Stimulated activated memory B cell treated with anti-CD40 and anti-IgM and Interleukin-4, amounts not matched to agents 10 μg/mL and 1 μg/mL and 100 μg/mL, for 72 hours (primary cell): ENCODE measurements around the gene GRIK4.

ENCODE experiments used
- ATAC-seq: fragments of 150-1000 bp; cut with Tn5 transposase; 2 replicates; pipeline ENCODE4 v1.10.0; 2021
- H3K27ac Mint-ChIP-seq: one replicate; pipeline ENCODE4 v1.8.0; 2022; ENCODE audit warnings: mild to moderate bottlenecking, mixed read lengths
- H3K27me3 Mint-ChIP-seq: one replicate; pipeline ENCODE4 v1.8.0; 2022; ENCODE audit warnings: mixed read lengths
- H3K36me3 Mint-ChIP-seq: one replicate; pipeline ENCODE4 v1.8.0; 2022; ENCODE audit warnings: mixed read lengths
- H3K4me1 Mint-ChIP-seq: one replicate; pipeline ENCODE4 v1.8.0; 2022; ENCODE audit warnings: mixed read lengths
- H3K4me3 Mint-ChIP-seq: one replicate; pipeline ENCODE4 v1.8.0; 2022; ENCODE audit warnings: mild to moderate bottlenecking, moderate library complexity, mixed read lengths
- H3K9me3 Mint-ChIP-seq: one replicate; pipeline ENCODE4 v1.8.0; 2022; ENCODE audit warnings: mixed read lengths

The GRIK4 gene

DNA sequence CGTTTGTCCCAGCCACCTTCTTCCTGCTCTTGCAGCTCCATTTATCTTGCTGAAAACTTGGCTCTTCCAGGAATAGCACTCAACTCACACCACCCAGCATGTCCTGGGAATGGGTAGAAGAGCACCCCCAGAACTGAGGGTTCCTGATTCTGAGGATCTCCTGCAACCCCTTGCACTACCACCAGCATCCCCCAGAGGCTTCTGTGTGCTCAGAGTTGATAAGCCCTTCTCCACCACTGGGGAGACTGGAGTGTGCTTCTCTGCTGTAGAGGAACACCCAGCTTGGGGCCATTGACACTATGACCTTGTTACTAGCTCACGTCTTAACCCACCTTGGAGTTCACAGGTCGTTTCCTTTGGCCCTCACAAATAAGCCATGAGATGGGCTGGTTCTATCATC, 121.0 kb downstream of the GRIK4 start:
- Mint-ChIP-seq H3K4me3 (no peak overlapping the region), H3K4me1 (no peaks in the 10 kb centered on the region), H3K9me3 (no peaks in the 10 kb centered on the region), H3K27ac (no peak overlapping the region), H3K27me3 (peaks cover 19% of the 10 kb centered on the region), H3K36me3 (no peaks in the 10 kb centered on the region)
- ATAC-seq = no peak

DNA sequence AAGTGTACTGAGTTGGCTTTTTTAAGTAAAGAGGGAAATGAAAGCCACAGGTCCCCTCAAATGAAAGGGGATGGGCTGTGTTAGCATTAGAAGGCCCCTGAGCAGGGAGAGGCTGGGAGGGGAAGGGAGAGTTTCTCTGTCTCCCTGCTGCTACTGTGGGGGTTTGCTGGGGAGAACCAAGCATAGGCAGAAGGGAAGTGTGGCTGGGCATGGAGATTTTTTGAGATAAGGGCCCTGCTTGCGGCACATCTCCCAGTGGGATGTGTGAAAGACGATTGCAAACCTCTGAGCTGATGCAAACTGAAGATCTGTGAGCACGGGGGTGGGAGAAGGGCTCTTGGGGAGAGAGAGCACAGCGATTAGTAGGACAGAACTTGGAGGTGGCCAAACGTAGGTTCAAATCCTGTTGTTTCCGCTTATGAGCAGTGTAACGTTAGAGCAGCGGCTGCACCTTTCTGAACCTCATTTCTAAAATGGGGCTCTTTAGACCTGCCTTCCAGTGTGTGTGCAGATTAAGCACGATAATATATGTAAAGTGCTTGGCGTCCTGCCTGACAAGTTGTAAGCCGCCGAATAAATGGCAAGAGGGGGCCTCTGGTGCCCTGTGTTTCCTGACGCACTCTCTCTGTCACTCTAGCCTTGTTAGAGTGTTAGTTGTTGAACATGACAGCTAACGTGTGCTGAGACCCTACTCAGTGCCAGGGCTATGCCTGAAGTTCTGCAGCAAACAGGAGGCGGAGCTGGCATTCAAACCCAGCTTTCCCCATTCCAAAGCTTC, 122.3 kb downstream of the GRIK4 start:
- Mint-ChIP-seq H3K9me3 (no peaks in the 10 kb centered on the region), H3K27me3 (peaks cover 19% of the 10 kb centered on the region), H3K4me1 (no peaks in the 10 kb centered on the region), H3K36me3 (no peaks in the 10 kb centered on the region), H3K27ac (no peak overlapping the region), H3K4me3 (no peak overlapping the region)
- no peak for ATAC-seq

DNA sequence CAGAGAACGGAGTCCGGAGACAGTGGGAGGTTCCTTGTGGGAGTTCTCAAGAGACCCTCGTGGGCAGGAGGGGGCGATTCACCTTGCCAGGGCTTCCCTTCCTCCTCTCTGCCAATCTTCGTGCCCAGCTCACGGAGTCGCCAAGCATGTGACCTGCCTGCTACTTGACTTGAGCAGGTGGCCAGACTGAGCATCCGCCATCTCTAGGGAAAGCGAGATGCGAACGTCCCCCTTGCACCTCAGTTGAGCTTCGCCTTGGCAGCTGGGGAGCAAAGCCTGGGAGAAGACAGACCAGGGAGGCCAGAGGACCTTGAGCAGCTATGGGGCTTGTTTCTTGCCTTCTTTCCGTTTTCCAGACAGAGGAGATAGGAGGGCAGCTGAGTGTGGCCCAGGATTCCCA, 123.2 kb downstream of the GRIK4 start:
- Mint-ChIP-seq H3K27me3 (peaks cover 27% of the 10 kb centered on the region), H3K9me3 (no peaks in the 10 kb centered on the region), H3K36me3 (no peaks in the 10 kb centered on the region), H3K4me3 (no peak overlapping the region), H3K27ac (no peak overlapping the region), H3K4me1 (no peaks in the 10 kb centered on the region)
- ATAC-seq = no peak

DNA sequence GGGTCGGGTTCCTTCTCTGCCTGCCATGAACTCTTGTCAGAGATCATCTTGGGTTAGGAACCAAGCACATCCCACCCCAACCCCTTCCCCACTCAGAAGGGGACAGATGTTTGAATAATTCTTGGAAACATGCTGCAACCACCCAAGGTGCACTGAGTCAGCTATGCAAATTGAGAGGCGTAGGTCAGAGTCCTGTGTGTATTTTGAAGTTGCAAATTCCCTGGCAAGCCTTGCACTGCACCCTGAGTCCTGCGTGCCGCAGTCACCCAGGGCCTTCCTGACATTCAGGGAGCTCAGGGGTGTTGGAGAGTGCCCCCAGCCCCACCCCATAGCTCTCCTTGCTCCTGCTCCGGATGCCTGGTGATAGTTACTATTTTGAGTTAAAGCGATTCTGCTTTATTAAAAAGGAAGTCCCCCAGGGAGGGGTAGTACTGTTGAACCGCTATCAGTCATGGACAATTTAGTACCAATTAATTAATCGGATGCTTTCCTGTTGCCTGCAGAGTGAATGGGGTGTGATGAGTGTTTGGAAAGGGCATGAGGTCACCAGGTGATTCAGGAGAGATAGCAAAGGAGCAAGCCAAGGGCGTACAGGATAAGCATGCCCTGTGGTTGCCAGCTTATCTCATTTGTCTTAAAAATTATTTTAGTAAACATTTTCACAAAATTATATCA, 123.7 kb downstream of the GRIK4 start:
- no peaks in the 10 kb centered on the region for H3K4me1 Mint-ChIP-seq
- no peak overlapping the region for H3K4me3 Mint-ChIP-seq
- H3K9me3 Mint-ChIP-seq = no peaks in the 10 kb centered on the region
- ATAC-seq = no peak
- no peak overlapping the region for H3K27ac Mint-ChIP-seq
- H3K27me3 Mint-ChIP-seq = peaks cover 31% of the 10 kb centered on the region
- H3K36me3 Mint-ChIP-seq = no peaks in the 10 kb centered on the region

DNA sequence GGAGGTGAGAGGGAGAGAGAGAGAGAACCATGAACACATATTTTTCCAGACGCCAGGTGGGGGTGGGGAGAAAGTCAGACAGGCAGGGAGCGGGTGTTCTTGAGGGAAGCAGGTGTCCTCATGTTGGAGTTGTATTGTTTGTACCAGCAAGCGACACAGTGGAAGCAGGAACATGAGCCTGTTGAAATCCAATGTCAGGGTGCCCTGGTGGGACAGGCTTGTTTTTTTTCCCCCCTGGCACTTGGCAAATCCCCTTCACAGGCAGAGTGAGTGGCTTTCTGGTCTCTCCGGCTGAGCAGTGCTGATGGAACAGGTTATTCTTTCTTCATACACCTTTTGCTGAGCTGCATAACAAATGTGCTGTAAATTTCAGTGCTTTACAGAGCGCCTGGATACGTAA, 125.6 kb downstream of the GRIK4 start:
- Mint-ChIP-seq H3K27me3 (peaks cover 27% of the 10 kb centered on the region), H3K4me1 (no peaks in the 10 kb centered on the region), H3K4me3 (no peak overlapping the region)

DNA sequence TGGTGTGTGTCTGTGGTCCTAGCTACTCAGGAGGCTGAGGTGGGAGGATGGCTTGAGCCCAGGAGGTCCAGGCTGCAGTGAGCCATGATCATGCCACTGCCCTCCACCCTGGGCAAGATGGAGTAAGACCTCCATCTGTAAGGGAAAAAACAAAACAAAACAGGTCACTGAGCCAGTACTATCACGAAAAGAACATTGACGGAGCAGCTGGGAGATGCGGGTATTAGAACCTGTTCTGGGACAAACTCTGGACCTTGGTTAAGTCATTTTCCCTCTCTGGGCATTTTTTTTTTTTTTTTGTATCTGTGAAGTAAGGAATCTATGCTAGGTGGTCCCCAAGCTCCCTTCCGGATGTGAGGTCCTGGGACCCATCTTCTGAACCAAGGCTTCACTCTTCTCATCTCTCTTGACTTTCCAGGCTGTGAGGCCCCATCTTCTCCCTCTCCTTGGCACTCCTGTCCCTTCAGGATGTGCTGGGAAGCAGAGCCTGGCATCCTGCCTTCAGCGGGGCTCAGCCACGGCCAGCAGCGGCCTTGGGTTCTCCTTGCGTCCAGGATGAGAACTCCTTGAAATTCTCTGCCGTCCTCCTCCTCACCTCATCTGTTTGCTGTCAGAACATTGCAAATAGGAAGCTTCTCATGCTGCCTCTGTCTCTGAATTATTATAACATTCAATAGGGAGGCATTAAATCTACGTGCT, 130.8 kb downstream of the GRIK4 start:
- Mint-ChIP-seq H3K9me3 (no peaks in the 10 kb centered on the region), H3K27ac (no peak overlapping the region), H3K4me1 (no peaks in the 10 kb centered on the region), H3K36me3 (no peaks in the 10 kb centered on the region), H3K27me3 (peaks cover 52% of the 10 kb centered on the region), H3K4me3 (no peak overlapping the region)
- no peak for ATAC-seq

More for the DNA sequence above, 125.6 kb downstream of the GRIK4 start:
- Mint-ChIP-seq H3K27ac (no peak overlapping the region), H3K9me3 (no peaks in the 10 kb centered on the region), H3K36me3 (no peaks in the 10 kb centered on the region)
- ATAC-seq = no peak

DNA sequence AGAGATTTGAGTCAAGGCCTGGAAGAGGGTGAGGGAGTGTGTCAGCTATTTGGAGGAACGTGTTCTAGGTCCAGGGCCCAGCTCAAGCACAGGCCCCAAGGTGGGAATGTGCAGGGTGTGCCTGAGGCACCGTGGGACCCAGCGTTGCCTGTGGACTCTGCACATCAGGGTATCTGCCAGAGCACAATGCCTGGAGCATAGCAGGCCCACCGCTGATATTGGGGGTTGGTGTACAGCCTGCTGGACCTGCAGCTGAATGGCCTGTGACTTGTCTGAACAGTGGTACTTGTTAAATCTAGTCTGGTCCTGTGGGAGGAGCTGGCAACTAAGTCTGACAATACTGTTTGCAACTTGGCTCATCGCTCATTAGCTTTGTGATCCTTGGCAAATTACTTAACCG, 131.7 kb downstream of the GRIK4 start:
- H3K4me3 Mint-ChIP-seq = no peak overlapping the region
- H3K36me3 Mint-ChIP-seq = no peaks in the 10 kb centered on the region
- H3K4me1 Mint-ChIP-seq = no peaks in the 10 kb centered on the region
- peaks cover 60% of the 10 kb centered on the region for H3K27me3 Mint-ChIP-seq
- H3K27ac Mint-ChIP-seq = no peak overlapping the region
- ATAC-seq = no peak
- H3K9me3 Mint-ChIP-seq = no peaks in the 10 kb centered on the region

DNA sequence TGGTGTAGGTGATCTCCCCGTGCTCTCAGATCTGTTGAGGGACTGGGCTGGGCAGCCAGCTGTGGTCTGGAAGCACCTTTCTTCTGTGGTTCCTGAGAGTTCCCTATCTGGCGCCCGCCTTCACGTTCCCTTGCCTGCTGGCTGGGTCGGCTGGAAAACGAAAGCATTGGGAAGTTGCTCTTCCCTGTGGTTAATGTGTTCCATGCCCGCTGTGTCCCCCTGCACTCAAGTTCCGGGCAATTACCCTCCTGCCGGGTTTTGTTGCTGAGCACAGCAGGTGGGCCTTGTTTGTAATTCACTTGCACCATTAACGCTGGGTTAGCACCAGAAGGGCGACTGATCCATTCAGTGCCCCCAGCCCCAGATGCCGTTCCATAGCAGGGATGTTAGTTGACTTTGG, 134.1 kb downstream of the GRIK4 start:
- Mint-ChIP-seq H3K9me3 (no peaks in the 10 kb centered on the region), H3K4me1 (no peaks in the 10 kb centered on the region), H3K4me3 (no peak overlapping the region), H3K36me3 (no peaks in the 10 kb centered on the region), H3K27ac (no peak overlapping the region), H3K27me3 (peaks cover 59% of the 10 kb centered on the region)
- no peak for ATAC-seq

DNA sequence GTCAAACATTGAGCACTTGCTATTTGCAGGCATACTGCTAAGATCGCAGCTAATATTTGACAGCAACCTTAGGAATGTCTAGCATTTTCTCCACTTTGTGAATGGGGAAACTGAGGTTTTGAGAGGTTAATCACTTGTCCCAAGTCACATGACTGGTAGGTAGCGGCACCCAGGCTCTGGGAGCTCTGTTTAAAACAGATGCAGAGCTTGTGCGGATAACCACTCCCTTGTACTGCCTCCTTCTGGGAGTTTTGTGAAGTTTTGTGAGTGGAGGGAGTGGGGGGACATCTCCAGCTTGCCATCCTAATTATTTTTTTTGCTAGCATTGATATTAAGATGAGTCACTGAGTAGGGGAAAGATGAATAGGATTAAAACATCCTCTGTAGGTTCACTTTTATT, 134.7 kb downstream of the GRIK4 start:
- H3K9me3 Mint-ChIP-seq = no peaks in the 10 kb centered on the region
- no peak overlapping the region for H3K27ac Mint-ChIP-seq
- no peaks in the 10 kb centered on the region for H3K36me3 Mint-ChIP-seq
- H3K4me1 Mint-ChIP-seq = no peaks in the 10 kb centered on the region
- H3K4me3 Mint-ChIP-seq = no peak overlapping the region
- ATAC-seq = no peak
- peaks cover 59% of the 10 kb centered on the region for H3K27me3 Mint-ChIP-seq

DNA sequence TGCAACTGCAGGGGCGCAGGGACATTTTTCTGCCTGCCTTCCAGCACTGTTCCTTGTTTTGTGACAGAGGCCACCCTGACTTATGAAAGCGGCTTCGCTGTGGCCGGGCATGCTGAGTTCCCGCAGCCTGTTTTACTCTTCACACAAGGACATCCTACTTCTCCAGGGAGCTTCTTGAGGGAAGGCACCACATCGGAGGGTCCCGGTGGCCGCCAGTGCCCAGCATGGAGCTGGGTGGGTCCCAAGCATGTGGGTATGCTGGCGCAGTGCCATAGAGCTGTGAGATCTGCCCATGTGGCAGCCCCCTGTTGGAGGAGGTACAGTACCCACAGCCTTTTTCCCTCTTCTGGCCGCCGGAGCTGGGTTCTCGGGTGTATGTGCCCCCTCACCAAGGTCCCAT, 136.1 kb downstream of the GRIK4 start:
- no peak overlapping the region for H3K27ac Mint-ChIP-seq
- ATAC-seq = no peak
- no peaks in the 10 kb centered on the region for H3K4me1 Mint-ChIP-seq
- H3K9me3 Mint-ChIP-seq = no peaks in the 10 kb centered on the region
- H3K27me3 Mint-ChIP-seq = peaks cover 46% of the 10 kb centered on the region
- no peaks in the 10 kb centered on the region for H3K36me3 Mint-ChIP-seq
- H3K4me3 Mint-ChIP-seq = no peak overlapping the region

DNA sequence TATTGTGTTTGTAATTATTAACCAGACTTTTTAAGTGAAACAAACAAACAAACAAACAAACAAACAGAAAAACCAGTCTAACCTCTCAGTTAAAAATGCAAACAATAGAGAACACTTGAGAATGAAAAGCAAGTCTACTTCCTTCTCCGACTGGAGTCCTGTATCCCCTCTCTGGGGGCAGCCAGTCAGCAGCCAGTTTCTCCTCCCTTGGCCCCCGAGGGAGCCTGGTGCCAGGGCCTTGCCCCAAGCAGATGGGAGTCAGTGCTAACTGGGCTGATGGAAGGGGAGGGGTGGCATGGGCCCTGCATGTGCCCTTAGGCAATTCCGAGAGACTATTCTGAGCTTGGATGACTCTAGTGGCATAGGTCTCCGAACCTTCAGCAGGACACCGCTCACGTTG, 137.2 kb downstream of the GRIK4 start:
- Mint-ChIP-seq H3K36me3 (no peaks in the 10 kb centered on the region), H3K27me3 (peaks cover 37% of the 10 kb centered on the region), H3K4me1 (no peaks in the 10 kb centered on the region), H3K4me3 (no peak overlapping the region), H3K9me3 (no peaks in the 10 kb centered on the region), H3K27ac (no peak overlapping the region)
- ATAC-seq = no peak

DNA sequence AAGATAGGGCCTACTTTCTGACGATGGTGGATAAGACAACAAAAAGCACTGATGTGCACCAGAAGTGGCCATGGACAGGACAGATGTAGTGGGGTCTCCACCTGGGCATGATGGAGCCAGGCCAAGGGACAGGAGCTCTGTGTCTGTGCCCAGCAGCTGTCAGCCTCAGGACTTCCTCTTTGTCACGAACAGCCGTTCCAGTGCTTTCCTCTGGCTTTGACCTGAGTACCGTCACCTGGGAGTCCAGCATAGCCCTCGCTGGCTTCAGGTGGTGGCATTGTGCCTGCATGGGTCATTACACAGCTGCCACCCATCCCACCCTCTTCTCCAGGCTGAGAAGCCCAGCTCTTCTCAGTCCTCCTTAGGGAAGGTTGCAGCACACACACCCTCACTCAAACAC, 137.8 kb downstream of the GRIK4 start:
- no peaks in the 10 kb centered on the region for H3K4me1 Mint-ChIP-seq
- ATAC-seq = no peak
- no peaks in the 10 kb centered on the region for H3K9me3 Mint-ChIP-seq
- no peak overlapping the region for H3K27ac Mint-ChIP-seq
- peaks cover 37% of the 10 kb centered on the region for H3K27me3 Mint-ChIP-seq
- H3K4me3 Mint-ChIP-seq = no peak overlapping the region
- no peaks in the 10 kb centered on the region for H3K36me3 Mint-ChIP-seq

DNA sequence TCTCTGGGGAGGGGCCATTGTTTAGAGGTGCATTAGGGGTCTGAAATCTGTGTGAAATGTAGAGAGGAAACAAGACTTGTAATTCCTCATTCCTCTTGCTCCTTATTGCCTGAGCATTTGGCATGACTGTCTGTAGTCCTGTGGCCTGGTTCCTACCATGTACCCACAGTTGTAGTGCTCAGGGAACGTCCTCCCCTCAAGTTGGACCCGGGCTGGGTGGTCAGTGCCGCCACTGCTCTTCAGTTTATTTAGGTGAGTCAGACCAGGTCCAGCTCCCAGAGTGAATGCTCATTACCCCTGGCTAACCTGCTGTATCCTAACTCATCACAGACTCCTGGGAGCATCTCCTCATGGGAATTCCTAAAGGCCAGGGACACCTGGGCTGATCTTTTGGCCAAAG, 139.8 kb downstream of the GRIK4 start:
- H3K9me3 Mint-ChIP-seq = no peaks in the 10 kb centered on the region
- H3K27ac Mint-ChIP-seq = no peak overlapping the region
- H3K4me1 Mint-ChIP-seq = peaks cover 12% of the 10 kb centered on the region
- H3K27me3 Mint-ChIP-seq = peaks cover 33% of the 10 kb centered on the region
- no peaks in the 10 kb centered on the region for H3K36me3 Mint-ChIP-seq
- no peak overlapping the region for H3K4me3 Mint-ChIP-seq
- ATAC-seq = no peak

DNA sequence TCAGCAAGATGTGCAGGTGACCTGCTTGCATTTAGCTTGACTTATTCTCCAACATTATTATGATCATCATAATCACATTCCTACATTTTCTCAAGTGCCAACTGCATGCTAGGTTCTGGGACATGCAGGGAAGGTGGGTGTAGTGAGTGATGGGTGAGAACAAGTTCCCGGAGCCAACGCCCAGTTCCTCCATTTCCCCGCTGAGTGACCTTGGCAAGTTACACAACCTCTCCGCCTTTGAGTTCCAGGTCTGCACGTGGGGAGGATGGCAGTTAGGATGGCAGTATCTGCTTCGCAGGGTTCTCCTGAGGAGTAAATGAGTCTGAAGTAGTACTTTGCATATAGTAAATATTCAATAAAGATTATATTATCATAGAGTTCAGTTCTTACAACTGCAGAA, 140.3 kb downstream of the GRIK4 start:
- Mint-ChIP-seq H3K27me3 (peaks cover 32% of the 10 kb centered on the region), H3K36me3 (no peaks in the 10 kb centered on the region), H3K4me3 (no peak overlapping the region), H3K27ac (no peak overlapping the region), H3K9me3 (no peaks in the 10 kb centered on the region), H3K4me1 (peaks cover 12% of the 10 kb centered on the region)
- no peak for ATAC-seq

DNA sequence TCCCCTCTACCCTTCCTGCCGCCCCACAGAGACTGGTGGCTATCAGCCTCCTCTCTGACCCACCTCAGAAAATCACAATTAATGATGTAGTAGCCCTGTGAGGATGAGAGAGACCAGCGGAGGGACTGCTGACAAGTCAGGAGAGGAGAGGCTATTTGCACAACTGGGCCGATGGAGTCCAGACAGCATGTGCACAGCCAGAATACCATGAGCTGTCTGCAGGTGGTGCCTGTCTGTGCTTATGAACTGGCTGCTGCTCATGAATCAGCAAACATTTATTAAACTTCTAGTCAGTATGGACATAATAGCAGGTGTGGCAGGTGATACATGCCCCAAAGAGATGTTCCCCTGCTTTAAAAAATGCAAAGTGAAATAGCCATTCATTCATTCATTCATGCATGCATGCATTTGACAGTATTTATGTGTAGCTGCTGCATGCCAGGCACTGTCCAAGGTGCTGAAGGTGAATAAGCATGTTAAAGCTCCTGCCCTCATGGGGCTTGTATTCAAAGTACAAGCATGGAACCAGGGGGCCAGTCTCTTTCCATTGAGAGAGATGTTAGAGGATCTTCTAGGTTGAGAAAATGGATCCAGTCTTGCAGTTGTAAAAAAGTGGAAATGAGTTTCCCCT, 141.3 kb downstream of the GRIK4 start:
- Mint-ChIP-seq H3K4me1 (peaks cover 21% of the 10 kb centered on the region), H3K27me3 (peaks cover 22% of the 10 kb centered on the region), H3K36me3 (no peaks in the 10 kb centered on the region), H3K4me3 (no peak overlapping the region), H3K27ac (no peak overlapping the region), H3K9me3 (no peaks in the 10 kb centered on the region)
- no peak for ATAC-seq
